Measurements from ENCODE around the gene ATP5F1D.

DNA sequence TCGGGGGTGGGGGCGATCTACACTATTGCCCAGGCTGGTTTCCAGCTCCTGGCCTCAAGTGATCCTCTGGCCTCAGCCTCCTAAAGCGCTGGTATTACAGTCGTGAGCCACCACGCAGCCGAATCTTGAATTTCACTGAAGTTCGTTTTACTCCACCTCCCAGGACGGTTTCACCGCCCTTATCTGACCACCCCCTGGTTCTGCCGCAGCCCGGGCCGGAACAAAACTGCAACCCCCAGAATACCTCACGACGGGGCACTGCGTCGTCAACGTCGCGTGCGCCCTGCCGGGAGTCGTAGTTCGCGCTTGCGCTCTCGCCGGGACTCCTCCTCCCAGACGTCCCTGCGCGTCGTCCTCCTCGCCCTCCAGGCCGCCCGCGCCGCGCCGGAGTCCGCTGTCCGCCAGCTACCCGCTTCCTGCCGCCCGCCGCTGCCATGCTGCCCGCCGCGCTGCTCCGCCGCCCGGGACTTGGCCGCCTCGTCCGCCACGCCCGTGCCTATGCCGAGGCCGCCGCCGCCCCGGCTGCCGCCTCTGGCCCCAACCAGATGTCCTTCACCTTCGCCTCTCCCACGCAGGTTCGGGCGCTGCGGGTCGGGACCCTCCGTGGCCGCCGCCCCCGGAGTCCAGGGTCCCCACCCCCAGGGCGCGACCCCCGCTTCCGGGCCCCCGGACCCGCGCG lies at the start of gene ATP5F1D:
- peak; percentile 46 to 61 (median 58) for TF ChIP-seq POLR2AphosphoS5 (IDR thresholded peaks at IDR 0.05)
- TF ChIP-seq, protein P1, sequence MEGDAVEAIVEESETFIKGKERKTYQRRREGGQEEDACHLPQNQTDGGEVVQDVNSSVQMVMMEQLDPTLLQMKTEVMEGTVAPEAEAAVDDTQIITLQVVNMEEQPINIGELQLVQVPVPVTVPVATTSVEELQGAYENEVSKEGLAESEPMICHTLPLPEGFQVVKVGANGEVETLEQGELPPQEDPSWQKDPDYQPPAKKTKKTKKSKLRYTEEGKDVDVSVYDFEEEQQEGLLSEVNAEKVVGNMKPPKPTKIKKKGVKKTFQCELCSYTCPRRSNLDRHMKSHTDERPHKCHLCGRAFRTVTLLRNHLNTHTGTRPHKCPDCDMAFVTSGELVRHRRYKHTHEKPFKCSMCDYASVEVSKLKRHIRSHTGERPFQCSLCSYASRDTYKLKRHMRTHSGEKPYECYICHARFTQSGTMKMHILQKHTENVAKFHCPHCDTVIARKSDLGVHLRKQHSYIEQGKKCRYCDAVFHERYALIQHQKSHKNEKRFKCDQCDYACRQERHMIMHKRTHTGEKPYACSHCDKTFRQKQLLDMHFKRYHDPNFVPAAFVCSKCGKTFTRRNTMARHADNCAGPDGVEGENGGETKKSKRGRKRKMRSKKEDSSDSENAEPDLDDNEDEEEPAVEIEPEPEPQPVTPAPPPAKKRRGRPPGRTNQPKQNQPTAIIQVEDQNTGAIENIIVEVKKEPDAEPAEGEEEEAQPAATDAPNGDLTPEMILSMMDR (IDR thresholded peaks at IDR 0.05): no peak
